IPS DF 6.9 (cell line): ENCODE results near the gene PRKAG2.

Source experiments
- DNase-seq: peaks from one replicate; pipeline ENCODE4 v3.0.0-alpha.2; 2013; ENCODE audit warnings: low read depth, low spot score
- H3K27ac ChIP-seq: one replicate; pipeline ENCODE4 v1.5.1; 2013; ENCODE audit warnings: low read length, control low read depth
- H3K27me3 ChIP-seq: 2 replicates; pipeline ENCODE4 v1.6.1; 2013; ENCODE audit warnings: mild to moderate bottlenecking, low read length; ENCODE audit not compliant: control insufficient read depth, insufficient read depth
- H3K36me3 ChIP-seq: 2 replicates; pipeline ENCODE4 v1.6.1; 2013; ENCODE audit warnings: low read length; ENCODE audit not compliant: control insufficient read depth, insufficient read depth
- H3K4me1 ChIP-seq: 2 replicates; pipeline ENCODE4 v1.6.1; 2013; ENCODE audit warnings: low read length; ENCODE audit not compliant: control insufficient read depth, insufficient read depth
- H3K4me3 ChIP-seq: 2 replicates; pipeline ENCODE4 v1.5.1; 2013; ENCODE audit warnings: mild to moderate bottlenecking, low read length
- H3K9me3 ChIP-seq: 2 replicates; pipeline ENCODE4 v1.6.1; 2013; ENCODE audit warnings: low read length, inconsistent platforms; ENCODE audit not compliant: control insufficient read depth, insufficient read depth
- WGBS: extraction: QIAGEN DNeasy Blood & Tissue Kit; methylation state at CpG from one replicate; pipeline ENCODE4 v1.1.7; 2013; ENCODE audit warnings: mixed read lengths, missing lambda C conversion rate; ENCODE audit not compliant: insufficient read length, insufficient coverage; 5-methylcytosine and 5-hydroxymethylcytosine counted together

PRKAG2 gene

DNA sequence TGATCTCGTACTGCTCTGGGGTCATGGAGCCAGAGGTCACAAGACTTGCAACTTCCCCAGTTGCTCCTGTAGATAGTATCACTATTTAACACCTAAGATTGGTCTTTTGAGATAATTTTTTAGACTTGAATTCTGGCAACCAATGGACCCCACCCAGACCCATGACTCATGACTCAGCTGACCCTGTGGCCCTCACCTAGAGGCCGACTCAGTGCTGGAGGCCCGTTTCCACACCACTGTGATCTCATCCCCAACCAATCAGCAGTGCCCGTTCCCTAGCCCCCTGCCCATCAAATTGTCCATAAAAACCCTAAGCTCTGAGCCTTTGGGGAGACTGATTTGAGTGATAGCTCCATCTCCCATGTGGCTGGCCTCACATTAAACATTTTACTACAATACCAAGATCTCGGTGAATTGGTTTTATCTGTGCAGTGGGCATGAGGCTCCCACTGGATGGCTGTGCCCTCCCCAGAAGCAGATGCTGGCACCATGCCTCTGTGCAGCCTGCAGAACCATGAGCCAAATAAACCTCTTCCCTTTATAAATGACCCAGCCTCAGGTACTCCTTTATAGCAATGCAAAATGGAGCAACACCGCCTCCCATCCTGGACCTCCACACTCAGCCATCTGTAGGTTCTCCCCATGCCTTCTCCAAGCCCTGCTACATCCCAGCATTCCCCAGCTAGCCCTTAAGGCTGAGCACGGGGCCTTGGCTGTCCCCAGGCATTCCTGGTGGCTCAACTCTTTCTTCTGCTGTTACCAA is 98.8 kb downstream of the PRKAG2 start:
- Histone ChIP-seq H3K27me3 (no peaks in the 10 kb centered on the region; the same call in 1 of the 2 replicates), H3K4me1 (no peaks in the 10 kb centered on the region), H3K9me3 (no peaks in the 10 kb centered on the region), H3K27ac (no peak overlapping the region), H3K4me3 (no peak overlapping the region), H3K36me3 (no peaks in the 10 kb centered on the region)
- no peak for DNase-seq
- WGBS, result no CpG with 5 or more reads among the region's 7 CpGs

DNA sequence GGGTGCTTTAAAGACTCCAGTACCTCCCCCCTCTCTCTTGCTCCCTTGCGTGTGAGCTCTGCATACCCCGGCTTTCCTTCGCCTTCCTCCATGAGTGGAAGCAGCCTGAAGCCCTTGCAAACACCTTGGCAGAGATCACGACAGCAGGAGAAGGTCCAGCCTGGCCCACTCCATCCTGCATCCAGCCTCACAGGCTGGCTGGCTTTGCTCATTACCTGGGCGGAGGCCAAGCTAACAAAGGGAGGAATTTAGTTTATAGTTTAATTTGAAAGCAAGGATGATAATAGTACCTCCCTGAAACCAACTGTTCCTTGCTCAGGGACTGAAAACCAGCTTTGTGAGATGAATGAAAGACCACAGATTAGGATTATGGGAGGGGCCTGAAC is 99.4 kb downstream of the PRKAG2 start:
- Histone ChIP-seq H3K27me3 (no peaks in the 10 kb centered on the region), H3K9me3 (no peaks in the 10 kb centered on the region)
- no CpG with 5 or more reads among the region's 5 CpGs for WGBS

GRCh38 chr7:151776876-151777494 is 99.9 kb downstream of the PRKAG2 start:
- no peaks in the 10 kb centered on the region for H3K4me1 ChIP-seq
- no peak overlapping the region for H3K27ac ChIP-seq
- DNase-seq, result no peak
- H3K9me3 ChIP-seq, result no peaks in the 10 kb centered on the region
- H3K4me3 ChIP-seq, result no peak overlapping the region
- no peaks in the 10 kb centered on the region for H3K27me3 ChIP-seq
- no peaks in the 10 kb centered on the region for H3K36me3 ChIP-seq
- WGBS, result no CpG with 5 or more reads among the region's 12 CpGs

More for the DNA sequence above, 99.4 kb downstream of the PRKAG2 start:
- Histone ChIP-seq H3K4me1 (no peaks in the 10 kb centered on the region), H3K4me3 (no peak overlapping the region), H3K36me3 (no peaks in the 10 kb centered on the region), H3K27ac (no peak overlapping the region)
- no peak for DNase-seq

DNA sequence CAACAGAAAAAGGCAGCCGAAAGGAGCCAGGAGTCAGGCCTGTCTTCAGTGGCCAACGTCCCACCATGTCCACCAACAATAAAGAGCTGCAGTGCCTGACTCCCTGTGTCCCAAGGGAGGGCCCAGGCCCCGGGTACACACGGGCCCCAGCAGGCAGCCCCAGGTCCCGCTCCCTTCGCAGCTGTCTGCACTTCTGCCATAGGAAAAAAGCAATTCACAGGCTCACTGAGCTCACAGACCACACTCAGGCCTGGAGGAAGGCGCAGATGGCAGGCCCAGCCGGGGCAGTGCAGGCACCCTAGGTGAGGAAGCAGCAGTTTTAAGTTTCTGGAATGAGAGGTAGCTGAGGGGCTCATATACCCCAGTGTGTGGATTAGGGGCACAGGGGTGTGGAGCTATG is 100.5 kb downstream of the PRKAG2 start:
- H3K27ac ChIP-seq, result no peak overlapping the region
- no peaks in the 10 kb centered on the region for H3K9me3 ChIP-seq
- no peak for DNase-seq
- WGBS, result no CpG with 5 or more reads among the region's 8 CpGs
- no peaks in the 10 kb centered on the region for H3K4me1 ChIP-seq
- H3K4me3 ChIP-seq, result no peak overlapping the region
- H3K36me3 ChIP-seq, result no peaks in the 10 kb centered on the region
- H3K27me3 ChIP-seq, result no peaks in the 10 kb centered on the region

DNA sequence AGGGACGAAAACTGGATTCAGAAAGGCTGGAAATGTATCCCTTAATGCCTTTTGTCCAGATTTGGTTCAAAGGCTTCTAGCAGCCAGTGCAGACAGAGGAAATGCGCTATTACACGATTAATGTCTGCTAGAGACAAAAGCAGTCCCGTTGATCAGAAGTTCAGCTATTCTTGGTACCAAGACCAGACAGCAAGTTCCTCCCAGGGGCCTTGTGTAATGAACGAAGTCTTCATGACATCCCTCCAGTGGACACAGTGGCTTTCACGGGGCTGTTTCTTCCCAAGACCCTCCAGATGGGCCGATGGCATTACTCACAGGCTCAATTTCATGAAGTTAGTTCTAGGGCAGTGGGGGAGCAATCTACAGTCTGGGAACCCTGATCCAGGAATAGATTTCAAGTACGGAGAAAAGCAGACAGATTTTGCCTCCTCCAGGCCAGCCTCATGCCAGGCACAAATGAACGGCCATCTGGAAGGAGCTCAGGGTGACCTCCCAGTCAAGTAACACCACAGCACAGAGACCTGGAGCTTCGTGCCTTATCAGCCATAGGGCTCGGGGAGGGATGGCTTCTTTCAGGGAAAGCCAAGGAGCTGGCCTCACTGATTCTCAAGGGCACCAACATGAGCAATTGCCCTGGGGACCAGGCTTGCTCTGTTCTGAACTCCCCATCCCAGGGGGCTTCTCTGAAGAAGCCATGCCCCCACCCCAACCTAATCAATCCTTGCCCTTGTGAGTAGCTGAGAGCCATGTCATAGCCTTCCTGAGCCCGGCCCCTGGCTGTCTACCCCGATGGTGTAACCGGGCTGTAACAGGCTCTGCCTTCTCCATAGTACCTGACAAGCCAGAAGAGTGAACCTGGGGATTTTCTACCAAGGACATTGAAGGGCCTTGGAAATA is 101.1 kb downstream of the PRKAG2 start:
- Histone ChIP-seq H3K4me1 (no peaks in the 10 kb centered on the region), H3K27me3 (no peaks in the 10 kb centered on the region), H3K27ac (no peak overlapping the region), H3K9me3 (no peaks in the 10 kb centered on the region), H3K36me3 (no peaks in the 10 kb centered on the region), H3K4me3 (no peak overlapping the region)
- no CpG with 5 or more reads among the region's 14 CpGs for WGBS
- no peak for DNase-seq

DNA sequence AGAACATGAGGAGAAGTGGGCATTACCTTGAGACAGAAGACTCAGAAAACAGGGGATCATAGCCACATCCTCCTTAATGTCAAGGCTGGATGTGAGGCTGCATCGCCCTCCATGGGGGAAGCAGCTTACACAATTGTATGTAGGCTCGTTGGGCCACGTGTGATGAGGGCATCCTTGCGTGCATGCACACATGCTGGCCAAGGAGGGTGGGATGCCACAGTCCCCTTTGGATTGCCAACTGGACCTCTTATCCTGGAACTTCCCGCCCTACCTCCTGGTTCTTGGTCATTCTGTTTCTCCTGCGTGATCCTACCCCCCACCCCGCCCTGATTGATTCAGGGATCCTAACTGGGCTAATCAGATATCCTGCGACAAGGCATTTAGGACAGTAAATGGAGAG is 102.0 kb downstream of the PRKAG2 start:
- no peaks in the 10 kb centered on the region for H3K36me3 ChIP-seq
- no peaks in the 10 kb centered on the region for H3K9me3 ChIP-seq
- WGBS, result no CpG with 5 or more reads among the region's 8 CpGs
- H3K27me3 ChIP-seq, result no peaks in the 10 kb centered on the region
- no peak overlapping the region for H3K4me3 ChIP-seq
- H3K27ac ChIP-seq, result no peak overlapping the region
- DNase-seq, result no peak
- H3K4me1 ChIP-seq, result no peaks in the 10 kb centered on the region

GRCh38 chr7:151773797-151774196 is 103.1 kb downstream of the PRKAG2 start:
- H3K4me3 ChIP-seq, result no peak overlapping the region
- H3K4me1 ChIP-seq, result no peaks in the 10 kb centered on the region
- no peak for DNase-seq
- H3K27me3 ChIP-seq, result no peaks in the 10 kb centered on the region
- whole genome bisulfite sequencing, result no CpG with 5 or more reads among the region's 9 CpGs
- H3K9me3 ChIP-seq, result no peaks in the 10 kb centered on the region
- H3K27ac ChIP-seq, result no peak overlapping the region
- no peaks in the 10 kb centered on the region for H3K36me3 ChIP-seq

- Histone ChIP-seq H3K27me3 (no peaks in the 10 kb centered on the region), H3K27ac (no peak overlapping the region), H3K4me3 (no peak overlapping the region), H3K9me3 (no peaks in the 10 kb centered on the region), H3K36me3 (no peaks in the 10 kb centered on the region), H3K4me1 (no peaks in the 10 kb centered on the region)
- WGBS, result no CpG with 5 or more reads among the region's 4 CpGs
- no peak for DNase-seq
Measured at GRCh38 chr7:151770232-151770631, 106.7 kb downstream of the PRKAG2 start.

- Histone ChIP-seq H3K27ac (no peak overlapping the region), H3K4me3 (no peak overlapping the region), H3K27me3 (no peaks in the 10 kb centered on the region), H3K36me3 (no peaks in the 10 kb centered on the region), H3K9me3 (no peaks in the 10 kb centered on the region), H3K4me1 (no peaks in the 10 kb centered on the region)
- no CpG with 5 or more reads among the region's 11 CpGs for WGBS
- DNase-seq, result no peak
Measured at GRCh38 chr7:151769188-151769821, 107.6 kb downstream of the PRKAG2 start.

DNA sequence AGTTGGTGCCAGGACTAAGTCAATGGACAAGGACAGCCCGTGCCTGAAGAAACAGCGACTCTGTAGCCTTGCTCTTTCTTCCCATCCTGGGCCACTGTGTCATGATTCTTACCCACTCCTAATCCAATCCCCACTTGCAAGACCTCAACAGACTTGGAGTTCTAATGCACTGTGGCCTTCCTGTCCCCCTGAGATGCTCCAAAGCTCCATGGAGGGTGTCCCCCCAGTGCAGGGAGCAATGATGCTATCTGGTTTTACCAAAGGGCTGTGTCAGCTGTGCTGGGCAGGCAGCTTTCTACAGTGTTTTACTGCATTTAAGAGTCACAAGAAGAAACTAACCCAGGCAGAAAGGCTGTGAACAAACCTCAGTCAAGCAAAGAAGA is 108.1 kb downstream of the PRKAG2 start:
- no peaks in the 10 kb centered on the region for H3K27me3 ChIP-seq

More for the DNA sequence above, 108.1 kb downstream of the PRKAG2 start:
- Histone ChIP-seq H3K36me3 (no peaks in the 10 kb centered on the region), H3K4me1 (no peaks in the 10 kb centered on the region), H3K9me3 (no peaks in the 10 kb centered on the region), H3K27ac (no peak overlapping the region), H3K4me3 (no peak overlapping the region)
- DNase-seq, result no peak
- no CpG with 5 or more reads among the region's 2 CpGs for WGBS
